Spleen (tissue), 11 donors: Measurements from ENCODE around the gene PADI2. TPM values are rescaled to one million over a fixed set of nuclear protein-coding genes. Genes with fewer than 3 reads are reported as not detected.

Source experiments
- DNase-seq: peaks from one replicate; pipeline ENCODE4 v3.0.0-alpha.2; 2020
- H3K27ac ChIP-seq, 8 donors: fragments of 200-600 bp; sonication (generic) in 7 of 8; 1 replicate in 4 of 8; 2 replicates in 4 of 8; pipeline versions ENCODE4 v1.5.0 to v1.8.0; 2016 to 2021; ENCODE audit warnings: inconsistent platforms in 4 of 8, mild to moderate bottlenecking in 4 of 8, moderate library complexity in 1 of 8
- H3K27me3 ChIP-seq, 7 donors: fragments of 200-600 bp; sonication (generic) in 6 of 7; replicated peaks in 1 of 7; 1 replicate in 4 of 7; 2 replicates in 3 of 7; pipeline versions ENCODE4 v1.5.0 to v1.8.0; 2016 to 2021; ENCODE audit warnings: inconsistent platforms in 3 of 7, mild to moderate bottlenecking in 1 of 7
- H3K36me3 ChIP-seq, 6 donors: fragments of 200-600 bp; sonication (generic) in 5 of 6; 1 replicate in 4 of 6; 2 replicates in 2 of 6; pipeline versions ENCODE4 v1.5.0 to v1.8.0; 2016 to 2021; ENCODE audit warnings: inconsistent platforms in 2 of 6
- H3K4me1 ChIP-seq, 6 donors: fragments of 200-600 bp; sonication (generic) in 5 of 6; 1 replicate in 3 of 6; 2 replicates in 3 of 6; pipeline versions ENCODE4 v1.5.0 to v1.8.0; 2016 to 2021; ENCODE audit warnings: inconsistent platforms in 3 of 6
- H3K4me3 ChIP-seq, 8 donors: fragments of 200-600 bp; sonication (generic) in 7 of 8; 1 replicate in 4 of 8; 2 replicates in 4 of 8; pipeline versions ENCODE4 v1.5.0 to v1.8.0; 2016 to 2021; ENCODE audit warnings: inconsistent platforms in 4 of 8, mild to moderate bottlenecking in 4 of 8, moderate library complexity in 2 of 8
- H3K9me3 ChIP-seq, 8 donors: fragments of 200-600 bp; sonication (generic) in 7 of 8; 1 replicate in 4 of 8; 2 replicates in 4 of 8; pipeline versions ENCODE4 v1.5.0 to v1.8.0; 2016 to 2021; ENCODE audit warnings: inconsistent platforms in 4 of 8
- CTCF ChIP-seq, 11 experiments: fragments of 200-600 bp in 7 of 11; fragments of 450-650 bp in 4 of 11; sonication (generic) in 4 of 11; IDR thresholded peaks in 8 of 11; conservative IDR thresholded peaks in 3 of 11; 1 replicate in 7 of 11; 2 replicates in 4 of 11; pipeline versions ENCODE4 v1.4.0 to v1.8.0; 2016 to 2021; ENCODE audit warnings: antibody characterized with exemption in 11 of 11, inconsistent platforms in 4 of 11, mild to moderate bottlenecking in 1 of 11
- POLR2A ChIP-seq, 3 donors: fragments of 450-650 bp; IDR thresholded peaks; one replicate each; pipeline ENCODE4 v1.5.1; 2017; ENCODE audit warnings: antibody characterized with exemption in 3 of 3, mild to moderate bottlenecking in 1 of 3
- POLR2AphosphoS5 ChIP-seq, 3 donors: sonication (generic); formaldehyde crosslinking; IDR thresholded peaks; one replicate each; pipeline ENCODE4 v1.5.1; 2017; ENCODE audit warnings: antibody characterized with exemption in 3 of 3
- WGBS, 5 donors: extraction: QIAGEN DNeasy Blood & Tissue Kit in 3 of 5; methylation state at CpG; one replicate each; pipeline versions ENCODE4 v1.1.5 to v1.1.7; 2013 to 2018; 5-methylcytosine and 5-hydroxymethylcytosine counted together
- intact Hi-C: fragments of 100-400 bp; cut with DNase I; formaldehyde crosslinking; loops from one replicate; pipeline ENCODE4 v1.15.0; 2023; ENCODE audit warnings: low total_unique reads
- polyA plus RNA-seq, 3 donors: library from polyadenylated mRNA; stranded (reverse); fragments of 200-250 nt; gene quantifications; one replicate each; pipeline ENCODE4 v1.2.1, GENCODE V29; 2013
- total RNA-seq, 7 donors: library from RNA; depleted of rRNA in 3 of 7; stranded (reverse); fragments of >200 nt in 3 of 7; fragmentation: NEBNext Ultra II Directional in 4 of 7; extraction: Animal tissue kit (Norgen Biotek cat#: 25700) in 4 of 7; gene quantifications; one replicate each; pipeline versions ENCODE4 v1.1.0 to v1.2.1, GENCODE V29; 2016 to 2021
- donor health status: healthy with polysubstance abuse.
- donor health status: DM: no; HTN: no; CAD: no; lungs with moderate emphysema.
- donor health status: DM: no; HTN: no; CAD: no.
- donor health status: Bipolar disorder and iron deficiency.
- donor health status: healthy.
- donor health status: DM: no; HTN: no; CAD: no.
- donor health status: DM: yes; HTN: yes; CAD: no.

PADI2 gene
- total and polyA plus RNA-seq, 10 donors = 0.50 to 63.6 (median 18.6) TPM

GRCh38 chr1:17156108-17156507 lies 36.9 kb upstream of the PADI2 start:
- Histone ChIP-seq H3K4me3 (no peak overlapping the region), H3K4me1 (no peaks in the 10 kb centered on the region), H3K27ac (no peak overlapping the region), H3K27me3 (peaks cover 0 to 27% (median 0%) of the 10 kb centered on the region in 7 donors), H3K9me3 (peaks cover 0 to 66% (median 58%) of the 10 kb centered on the region in 8 donors), H3K36me3 (no peaks in the 10 kb centered on the region)
- intact Hi-C loops = no loop called here
- no peak for TF ChIP-seq POLR2AphosphoS5 (IDR thresholded peaks at IDR 0.05)
- no peak for TF ChIP-seq POLR2A (IDR thresholded peaks at IDR 0.05)
- no peak for TF ChIP-seq CTCF (IDR thresholded peaks at IDR 0.05 in 8 of 11, conservative IDR thresholded peaks at IDR 0.05 in 3 of 11)
- WGBS, 5 donors = 58 to 65% (median 62%) methylated on average over 3 of the region's 3 CpGs
- no peak for DNase-seq

- WGBS, 5 donors = 43 to 67% (median 45%) methylated on average over 2 of the region's 2 CpGs
- TF ChIP-seq POLR2AphosphoS5 (IDR thresholded peaks at IDR 0.05) (no peak), CTCF (IDR thresholded peaks at IDR 0.05 in 8 of 11, conservative IDR thresholded peaks at IDR 0.05 in 3 of 11) (no peak), POLR2A (IDR thresholded peaks at IDR 0.05) (no peak)
- H3K27me3 ChIP-seq = peaks cover 0 to 33% (median 0%) of the 10 kb centered on the region in 7 donors
- intact Hi-C loops = no loop called here
- peaks cover 0 to 66% (median 58%) of the 10 kb centered on the region in 8 donors for H3K9me3 ChIP-seq
- no peak overlapping the region for H3K4me3 ChIP-seq
- no peak overlapping the region for H3K27ac ChIP-seq
- H3K36me3 ChIP-seq = no peaks in the 10 kb centered on the region
- DNase-seq = no peak
- H3K4me1 ChIP-seq = no peaks in the 10 kb centered on the region
Observed at GRCh38 chr1:17155257-17155920, 36.1 kb upstream of the PADI2 start.

DNA sequence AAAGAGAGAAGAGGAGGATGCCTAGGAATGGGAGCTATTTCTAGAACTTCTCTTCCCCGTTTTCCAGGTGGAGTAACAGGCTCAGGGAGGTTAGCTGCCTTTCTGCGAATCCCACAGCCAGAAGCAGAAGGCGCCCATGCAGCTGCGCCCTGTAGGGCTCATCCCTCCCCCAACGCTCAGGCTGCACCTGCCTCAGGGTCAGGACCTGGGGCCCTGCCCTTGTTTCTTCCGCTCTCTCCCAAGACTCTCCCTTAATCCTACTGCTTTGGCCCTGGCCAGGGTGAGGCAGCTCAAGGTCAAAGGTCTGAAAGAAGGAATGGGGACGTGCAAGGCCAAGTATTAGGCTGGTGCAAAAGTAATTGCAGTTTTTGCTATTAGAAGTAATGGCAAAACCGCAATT lies 30.5 kb upstream of the PADI2 start:
- WGBS, 5 donors = 58 to 74% (median 71%) methylated on average over 7 to 8 of the region's 8 CpGs
- TF ChIP-seq POLR2AphosphoS5 (IDR thresholded peaks at IDR 0.05) (no peak), POLR2A (IDR thresholded peaks at IDR 0.05) (no peak), CTCF (IDR thresholded peaks at IDR 0.05 in 8 of 11, conservative IDR thresholded peaks at IDR 0.05 in 3 of 11) (no peak)
- DNase-seq = no peak
- Histone ChIP-seq H3K4me3 (no peak overlapping the region), H3K36me3 (no peaks in the 10 kb centered on the region), H3K9me3 (peaks cover 0 to 33% (median 31%) of the 10 kb centered on the region in 8 donors), H3K27me3 (peaks cover 0 to 60% (median 20%) of the 10 kb centered on the region in 7 donors), H3K27ac (no peak overlapping the region), H3K4me1 (no peaks in the 10 kb centered on the region)
- intact Hi-C loops = no loop called here

DNA sequence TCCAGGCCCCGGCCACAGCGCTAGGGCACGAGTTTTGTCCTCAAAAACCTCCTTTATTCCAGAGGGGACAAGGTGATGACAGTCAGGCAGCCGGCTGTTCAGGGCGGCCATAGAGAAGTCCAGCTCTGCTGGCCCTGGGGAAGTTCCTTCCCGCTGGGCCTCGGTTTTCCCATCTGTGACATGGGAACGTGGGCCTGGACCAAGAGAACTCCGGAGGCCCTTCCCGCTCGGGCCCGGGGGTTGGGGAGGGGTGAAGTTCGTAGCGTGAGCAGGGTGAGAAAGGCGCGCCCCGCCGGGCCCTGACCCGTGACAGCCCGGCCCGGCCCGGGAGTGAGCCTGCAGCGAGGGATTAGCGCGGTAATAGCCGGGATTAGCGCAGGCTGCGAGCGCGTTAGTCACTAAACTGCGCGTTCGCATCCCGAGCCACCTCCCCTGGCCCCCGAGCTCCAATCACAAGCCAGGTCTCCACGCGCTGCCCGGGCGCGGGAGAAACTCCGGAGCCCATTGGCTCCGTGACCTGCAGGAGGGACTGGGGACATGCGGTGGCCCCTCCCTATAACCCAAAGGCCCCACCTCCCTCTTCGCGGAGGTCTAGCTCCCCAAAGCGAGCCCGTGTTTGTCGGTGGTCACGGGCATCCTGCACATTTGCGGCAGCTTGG lies 29.8 kb upstream of the PADI2 start:
- Histone ChIP-seq H3K36me3 (no peaks in the 10 kb centered on the region), H3K4me1 (no peaks in the 10 kb centered on the region), H3K9me3 (peaks cover 0 to 26% (median 24%) of the 10 kb centered on the region in 8 donors), H3K4me3 (no peak overlapping the region), H3K27ac (no peak overlapping the region), H3K27me3 (peaks cover 0 to 58% (median 20%) of the 10 kb centered on the region in 7 donors)
- 42 to 53% (median 46%) methylated on average over 39 to 50 of the region's 50 CpGs for WGBS, 5 donors
- DNase-seq = no peak
- TF ChIP-seq CTCF (IDR thresholded peaks at IDR 0.05 in 8 of 11, conservative IDR thresholded peaks at IDR 0.05 in 3 of 11) = no peak
- intact Hi-C loops = no loop called here
